ENCODE measurements around the gene ATP9A.

- TF ChIP-seq EZH2 (IDR thresholded peaks at IDR 0.05; ENCODE audit: borderline replicate concordance, low read depth, low read length, severe bottlenecking): no peak
- no peak for TF ChIP-seq CTCF (IDR thresholded peaks at IDR 0.05; ENCODE audit: extremely low read depth in 1 of 2, insufficient read depth in 1 of 2, low read depth in 1 of 2, low read length in 2 of 2)
- no peak for TF ChIP-seq POLR2A (IDR thresholded peaks at IDR 0.05; ENCODE audit: low read depth, low read length)
- no peak for TF ChIP-seq MYC (IDR thresholded peaks at IDR 0.05; ENCODE audit: low read depth, low read length)
- no peak for TF ChIP-seq POLR2AphosphoS5 (IDR thresholded peaks at IDR 0.05; ENCODE audit: insufficient read depth, low read depth, low read length)
- no peak for TF ChIP-seq GATA2 (IDR thresholded peaks at IDR 0.05; ENCODE audit: insufficient read depth, insufficient read length, low read depth, low read length)
- TF ChIP-seq FOS (IDR thresholded peaks at IDR 0.05; ENCODE audit: borderline replicate concordance, insufficient read depth, low read length): no peak
Measured at GRCh38 chr20:51668947-51669346, 99.2 kb downstream of the ATP9A start.
